OCI-LY3 (cell line): ENCODE measurements around the gene PLEKHA3.

Experiments used
- CTCF ChIP-seq: fragments of 200-600, 300-600 bp; sonication (generic); IDR thresholded peaks from 2 replicates; pipeline ENCODE4 v1.5.1; 2014; ENCODE audit warnings: antibody characterized with exemption, low read length, low read depth
- EZH2phosphoT487 ChIP-seq: fragments of 200-600 bp; shearing (Covaris generic); IDR thresholded peaks from 2 replicates; pipeline ENCODE4 v1.6.1; 2018; ENCODE audit warnings: antibody characterized with exemption, mixed run types, low read depth

DNA sequence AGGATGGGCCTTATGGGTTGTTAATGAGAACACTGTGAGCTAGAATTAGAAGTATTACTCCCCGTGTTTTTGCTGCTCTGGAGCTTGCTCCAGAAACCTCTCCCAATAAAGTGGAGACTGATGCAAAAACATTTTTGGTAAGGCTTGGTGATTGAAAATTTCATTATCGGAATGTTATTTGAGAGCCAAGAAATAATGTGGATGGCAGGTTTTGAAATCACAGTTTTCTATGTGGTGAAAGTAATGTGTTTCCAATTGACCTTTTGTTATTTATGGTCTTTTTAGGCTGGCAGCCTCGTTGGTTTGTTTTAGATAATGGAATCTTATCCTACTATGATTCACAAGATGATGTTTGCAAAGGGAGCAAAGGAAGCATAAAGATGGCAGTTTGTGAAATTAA is 5.1 kb downstream of the PLEKHA3 start:
- TF ChIP-seq CTCF (no peak), EZH2phosphoT487 (no peak)
